Smooth muscle cell (in vitro differentiated cells): ENCODE measurements around the gene FAM118A. TPM values are rescaled to one million over a fixed set of nuclear protein-coding genes. Genes with fewer than 3 reads are reported as not detected.

ENCODE experiments used
- DNase-seq: peaks from one replicate; lab custom pipeline; 2025; ENCODE audit not compliant: unreplicated experiment; lab: John Stamatoyannopoulos, UW
- H2AFZ ChIP-seq: fragments of 200-600 bp; sonication (generic); 2 replicates; pipeline ENCODE4 v1.6.0; 2016; ENCODE audit warnings: antibody characterized with exemption, low read depth, mild to moderate bottlenecking
- H3F3A ChIP-seq: fragments of 200-600 bp; sonication (generic); 2 replicates; pipeline ENCODE4 v1.6.0; 2017; ENCODE audit warnings: antibody characterized with exemption, low read depth
- H3K27ac ChIP-seq: fragments of 200-600 bp; sonication (generic); 2 replicates; pipeline ENCODE4 v1.5.1; 2016; ENCODE audit warnings: low read depth, mild to moderate bottlenecking
- H3K27me3 ChIP-seq: fragments of 200-600 bp; sonication (generic); 2 replicates; pipeline ENCODE4 v1.6.1; 2016; ENCODE audit warnings: low read depth, mild to moderate bottlenecking
- H3K36me3 ChIP-seq: fragments of 200-600 bp; sonication (generic); 2 replicates; pipeline ENCODE4 v1.5.1; 2016; ENCODE audit warnings: low read depth
- H3K4me1 ChIP-seq: fragments of 200-600 bp; sonication (generic); 2 replicates; pipeline ENCODE4 v1.5.1; 2016; ENCODE audit warnings: low read depth
- H3K4me2 ChIP-seq: fragments of 200-600 bp; sonication (generic); 2 replicates; pipeline ENCODE4 v1.6.0; 2016; ENCODE audit warnings: mild to moderate bottlenecking
- H3K4me3 ChIP-seq: fragments of 200-600 bp; sonication (generic); 2 replicates; pipeline ENCODE4 v1.5.1; 2016; ENCODE audit warnings: mild to moderate bottlenecking
- H3K79me2 ChIP-seq: fragments of 200-600 bp; sonication (generic); 2 replicates; pipeline ENCODE4 v1.6.0; 2016; ENCODE audit warnings: low read depth, mild to moderate bottlenecking
- H3K9ac ChIP-seq: fragments of 200-600 bp; sonication (generic); 2 replicates; pipeline ENCODE4 v1.6.0; 2016; ENCODE audit warnings: low read depth
- H3K9me3 ChIP-seq: fragments of 200-600 bp; sonication (generic); replicated peaks from 2 replicates; pipeline ENCODE4 v1.5.1; 2016; ENCODE audit warnings: low read depth
- H4K20me1 ChIP-seq: fragments of 200-600 bp; sonication (generic); 2 replicates; pipeline ENCODE4 v1.6.0; 2016; ENCODE audit warnings: low read depth
- CTCF ChIP-seq: fragments of 200-600 bp; sonication (generic); IDR thresholded peaks from 2 replicates; pipeline ENCODE4 v1.5.1; 2017; ENCODE audit warnings: borderline replicate concordance, mild to moderate bottlenecking, antibody characterized with exemption; ENCODE audit not compliant: insufficient read depth, poor library complexity, severe bottlenecking
- WGBS: methylation state at CpG from one replicate; pipeline ENCODE4 v1.1.7; 2016; ENCODE audit warnings: low lambda C conversion rate; 5-methylcytosine and 5-hydroxymethylcytosine counted together
- polyA plus RNA-seq: library from polyadenylated mRNA; unstranded; fragments of >200 nt; fragmentation: Nextera tagmentation; extraction: Ambion mirVana; gene quantifications from 2 replicates; pipeline ENCODE4 v1.2.1, GENCODE V29; 2016
- total RNA-seq: library from RNA; depleted of rRNA; stranded (reverse); fragments of >200 nt; gene quantifications from 2 replicates; pipeline ENCODE4 v1.2.3, GENCODE V29; 2014

FAM118A gene
- total and polyA plus RNA-seq, 2 experiments from 2014 or later = 36.6 to 60.3 TPM

GRCh38 chr22:45328822-45329529 lies 19.2 kb downstream of the FAM118A start:
- Histone ChIP-seq H3K9ac (no peak overlapping the region), H3F3A (no peaks in the 10 kb centered on the region), H3K27ac (no peak overlapping the region), H4K20me1 (no peaks in the 10 kb centered on the region), H3K4me3 (no peak overlapping the region), H3K79me2 (peaks cover 11% of the 10 kb centered on the region), H3K27me3 (no peaks in the 10 kb centered on the region), H3K4me2 (no peak overlapping the region), H2AFZ (no peak overlapping the region), H3K9me3 (no peaks in the 10 kb centered on the region), H3K4me1 (no peaks in the 10 kb centered on the region), H3K36me3 (peaks cover under 1% of the 10 kb centered on the region)
- DNase-seq = no peak
- 88% methylated on average over 8 of the region's 8 CpGs for WGBS
- no peak for TF ChIP-seq CTCF

GRCh38 chr22:45329530-45329936 lies 19.8 kb downstream of the FAM118A start:
- no peak overlapping the region for H3K4me3 ChIP-seq
- no peak overlapping the region for H2AFZ ChIP-seq
- no peaks in the 10 kb centered on the region for H3F3A ChIP-seq
- peaks cover 8% of the 10 kb centered on the region for H3K79me2 ChIP-seq
- H3K9me3 ChIP-seq = no peaks in the 10 kb centered on the region
- 92% methylated on average over 11 of the region's 12 CpGs for WGBS
- no peak for DNase-seq
- H3K4me1 ChIP-seq = no peaks in the 10 kb centered on the region
- H3K9ac ChIP-seq = no peak overlapping the region
- peaks cover 4% of the 10 kb centered on the region for H3K36me3 ChIP-seq
- H3K27me3 ChIP-seq = no peaks in the 10 kb centered on the region
- TF ChIP-seq CTCF = no peak
- no peak overlapping the region for H3K27ac ChIP-seq
- H3K4me2 ChIP-seq = no peak overlapping the region
- no peaks in the 10 kb centered on the region for H4K20me1 ChIP-seq

GRCh38 chr22:45330548-45330947 lies 20.8 kb downstream of the FAM118A start:
- H3K9me3 ChIP-seq = no peaks in the 10 kb centered on the region
- no peaks in the 10 kb centered on the region for H3K4me1 ChIP-seq
- peaks cover 4% of the 10 kb centered on the region for H3K36me3 ChIP-seq
- H2AFZ ChIP-seq = no peak overlapping the region
- no peak overlapping the region for H3K9ac ChIP-seq
- no peaks in the 10 kb centered on the region for H4K20me1 ChIP-seq
- no peak overlapping the region for H3K27ac ChIP-seq
- H3K4me2 ChIP-seq = no peak overlapping the region
- DNase-seq = no peak
- 97% methylated on average over 19 of the region's 19 CpGs for WGBS
- no peak overlapping the region for H3K4me3 ChIP-seq
- no peaks in the 10 kb centered on the region for H3K27me3 ChIP-seq
- no peak for TF ChIP-seq CTCF
- H3F3A ChIP-seq = no peaks in the 10 kb centered on the region
- no peaks in the 10 kb centered on the region for H3K79me2 ChIP-seq

- Histone ChIP-seq H3K79me2 (no peaks in the 10 kb centered on the region), H3K27me3 (no peaks in the 10 kb centered on the region), H3K9me3 (no peaks in the 10 kb centered on the region), H3K4me3 (no peak overlapping the region), H2AFZ (no peak overlapping the region), H3K27ac (no peak overlapping the region), H3K36me3 (peaks cover 4% of the 10 kb centered on the region), H4K20me1 (no peaks in the 10 kb centered on the region), H3F3A (no peaks in the 10 kb centered on the region), H3K4me1 (no peaks in the 10 kb centered on the region), H3K4me2 (no peak overlapping the region), H3K9ac (no peak overlapping the region)
- no peak for TF ChIP-seq CTCF
- WGBS = 100% methylated on average over 9 of the region's 9 CpGs
- no peak for DNase-seq
Observed at GRCh38 chr22:45331486-45331885, 21.8 kb downstream of the FAM118A start.
